Measurements from ENCODE around the gene CENPN. TPM values are rescaled to one million over a fixed set of nuclear protein-coding genes. Genes with fewer than 3 reads are reported as not detected.

Gene CENPN
- total and polyA plus RNA-seq, 10 of the 15 experiments (the other 5 are each of a cell fraction or from before 2014, with no cell fraction given) = 39.8 to 143 (median 66.8) TPM

- TF ChIP-seq ZNF217 (IDR thresholded peaks at IDR 0.05) (no peak), SMARCA5 (IDR thresholded peaks at IDR 0.05) (peak; percentile 69; the same call in 1 of the 2 replicates), MTA3 (IDR thresholded peaks at IDR 0.05; ENCODE audit: borderline replicate concordance, low read length) (no peak), RCOR1 (conservative IDR thresholded peaks at IDR 0.05; ENCODE audit: low read depth, low read length) (no peak), HDGF (IDR thresholded peaks at IDR 0.05) (no peak), JUNB (IDR thresholded peaks at IDR 0.05) (no peak), EGR1 (IDR thresholded peaks at IDR 0.05; ENCODE audit: borderline replicate concordance in 1 of 2, low read depth in 2 of 2, low read length in 2 of 2) (peak in 1 of 2 experiments; percentile 80; a peak in 1 of 3 replicates), YY1 (IDR thresholded peaks at IDR 0.05; ENCODE audit: low read depth, low read length) (0 out of 2 replicates have a peak, but pooled peaks have one; percentile 10), MEF2B (IDR thresholded peaks at IDR 0.05; ENCODE audit: partially characterized antibody, poor library complexity, severe bottlenecking) (no peak), BCLAF1 (IDR thresholded peaks at IDR 0.05) (no peak), TARDBP (IDR thresholded peaks at IDR 0.05; ENCODE audit: borderline replicate concordance) (no peak), MEF2A (IDR thresholded peaks at IDR 0.05; ENCODE audit: insufficient read depth, low read depth, low read length) (no peak), ZNF207 (IDR thresholded peaks at IDR 0.05; ENCODE audit: borderline replicate concordance) (no peak), CEBPZ (IDR thresholded peaks at IDR 0.05; ENCODE audit: low read depth, low read length) (no peak), EZH2 (IDR thresholded peaks at IDR 0.05; ENCODE audit: borderline replicate concordance, control insufficient read depth, low read depth, low read length) (no peak), NFIC (IDR thresholded peaks at IDR 0.05; ENCODE audit: low read depth, low read length) (no peak), ZBTB4 (CRISPR knock-in tag; IDR thresholded peaks at IDR 0.05) (no peak), IKZF1 (conservative IDR thresholded peaks at IDR 0.05) (peak; percentile 80; the same call in 1 of the 2 replicates), SREBF1 (IDR thresholded peaks at IDR 0.05; ENCODE audit: low read length) (no peak), YBX1 (IDR thresholded peaks at IDR 0.05) (no peak), ZBED1 (IDR thresholded peaks at IDR 0.05; ENCODE audit: borderline replicate concordance) (no peak)
Observed at GRCh38 chr16:81006211-81006812, 702 bp upstream of the CENPN start (continued).

Measured in GM12878 (cell line).